VCaP (cell line): ENCODE data around the gene KRTAP20-3.

Experiments used
- H3K27ac ChIP-seq: fragments of 450-650 bp; 2 replicates; pipeline ENCODE4 v1.5.1; 2017
- CTCF ChIP-seq: fragments of 450-650 bp; conservative IDR thresholded peaks from 2 replicates; pipeline ENCODE4 v1.5.1; 2017; ENCODE audit warnings: mild to moderate bottlenecking, moderate library complexity

Gene KRTAP20-3

GRCh38 chr21:30642564-30642963, at the start of gene KRTAP20-3:
KRTAP20-3 (plus strand) TSS chr21:30642864.
- H3K27ac ChIP-seq = no peak within 1 kb of the TSS
- no peak for TF ChIP-seq CTCF

GRCh38 chr21:30598802-30599201, 43.9 kb upstream of the KRTAP20-3 start, which contains the start of gene KRTAP6-2:
KRTAP6-2 (minus strand) TSS chr21:30598902; CDS start chr21:30598874, 28 bp downstream.
- no peak within 1 kb of the TSS for H3K27ac ChIP-seq
- TF ChIP-seq CTCF = no peak

- no peak within 1 kb of the TSS for H3K27ac ChIP-seq
- no peak for TF ChIP-seq CTCF
These were observed 41.9 kb upstream of the KRTAP20-3 start, which contains the start of gene KRTAP22-1 for GRCh38 chr21:30600787-30601186. KRTAP22-1 (plus strand) TSS chr21:30601087.

GRCh38 chr21:30605968-30606367, 36.7 kb upstream of the KRTAP20-3 start:
- no peak for TF ChIP-seq CTCF

GRCh38 chr21:30612132-30612531, 30.5 kb upstream of the KRTAP20-3 start:
- TF ChIP-seq CTCF = no peak
- no peak overlapping the region for H3K27ac ChIP-seq

More at GRCh38 chr21:30605968-30606367, 36.7 kb upstream of the KRTAP20-3 start:
- no peak overlapping the region for H3K27ac ChIP-seq

GRCh38 chr21:30613836-30614235, 28.8 kb upstream of the KRTAP20-3 start, which contains the start of gene KRTAP6-1:
KRTAP6-1 (minus strand) TSS chr21:30613930; CDS start chr21:30613904, 26 bp downstream.
- TF ChIP-seq CTCF = no peak
- no peak within 1 kb of the TSS for H3K27ac ChIP-seq

GRCh38 chr21:30615199-30615598, 27.5 kb upstream of the KRTAP20-3 start:
- H3K27ac ChIP-seq = no peak overlapping the region
- TF ChIP-seq CTCF = no peak

- H3K27ac ChIP-seq = no peak within 1 kb of the TSS
- TF ChIP-seq CTCF = no peak
These were observed 26.5 kb upstream of the KRTAP20-3 start, which contains the start of gene KRTAP20-1 for GRCh38 chr21:30616125-30616524. KRTAP20-1 (plus strand) TSS chr21:30616425; CDS start chr21:30616455, 30 bp downstream.
